Natural killer cell treated with Interleukin-12 subunit alpha and Interleukin-12 subunit beta and Interleukin-15 and Interleukin-18, amount 100 ng/mL, for 72 hours (primary cell): ENCODE results near the gene RALBP1. TPM values are rescaled to one million over a fixed set of nuclear protein-coding genes. Genes with fewer than 3 reads are reported as not detected.
"Not testable (repeated sequence)": the region's sequence is repeated elsewhere in the genome, so short reads cannot be mapped to it uniquely, and the experiment has no call there.

Source experiments
- ATAC-seq, 2 donors: fragments of 150-1000 bp; cut with Tn5 transposase in 1 of 2; sonication (Bioruptor Pico), chemical (Tn5 transposase) in 1 of 2; 2 replicates each; pipeline ENCODE4 v1.10.0; 2021
- DNase-seq: peaks from one replicate; pipeline ENCODE4 v3.0.0; 2022; ENCODE audit warnings: low spot score
- H3K27ac Mint-ChIP-seq, 2 donors: 1 replicate in 1 of 2; 2 replicates in 1 of 2; pipeline ENCODE4 v1.8.0; 2022; ENCODE audit warnings: mixed read lengths in 2 of 2, mild to moderate bottlenecking in 1 of 2, moderate library complexity in 1 of 2
- H3K27me3 Mint-ChIP-seq, 2 donors: 1 replicate in 1 of 2; 2 replicates in 1 of 2; pipeline ENCODE4 v1.8.0; 2022; ENCODE audit warnings: mixed read lengths in 2 of 2
- H3K36me3 Mint-ChIP-seq: one replicate; pipeline ENCODE4 v1.8.0; 2022; ENCODE audit warnings: mixed read lengths
- H3K4me1 Mint-ChIP-seq, 2 donors: 1 replicate in 1 of 2; 2 replicates in 1 of 2; pipeline ENCODE4 v1.8.0; 2022; ENCODE audit warnings: low read depth in 2 of 2, mixed read lengths in 2 of 2, mild to moderate bottlenecking in 1 of 2
- H3K4me3 Mint-ChIP-seq: one replicate; pipeline ENCODE4 v1.8.0; 2022; ENCODE audit warnings: mixed read lengths
- H3K9me3 Mint-ChIP-seq: 2 replicates; pipeline ENCODE4 v1.8.0; 2022; ENCODE audit warnings: mixed read lengths
- total RNA-seq, 2 donors: library from RNA; stranded (reverse); gene quantifications; one replicate each; pipeline ENCODE4 v1.2.3, GENCODE V29; 2022

Gene RALBP1
- 10 to 100 TPM; 51.0 to 64.3 TPM for total RNA-seq

DNA sequence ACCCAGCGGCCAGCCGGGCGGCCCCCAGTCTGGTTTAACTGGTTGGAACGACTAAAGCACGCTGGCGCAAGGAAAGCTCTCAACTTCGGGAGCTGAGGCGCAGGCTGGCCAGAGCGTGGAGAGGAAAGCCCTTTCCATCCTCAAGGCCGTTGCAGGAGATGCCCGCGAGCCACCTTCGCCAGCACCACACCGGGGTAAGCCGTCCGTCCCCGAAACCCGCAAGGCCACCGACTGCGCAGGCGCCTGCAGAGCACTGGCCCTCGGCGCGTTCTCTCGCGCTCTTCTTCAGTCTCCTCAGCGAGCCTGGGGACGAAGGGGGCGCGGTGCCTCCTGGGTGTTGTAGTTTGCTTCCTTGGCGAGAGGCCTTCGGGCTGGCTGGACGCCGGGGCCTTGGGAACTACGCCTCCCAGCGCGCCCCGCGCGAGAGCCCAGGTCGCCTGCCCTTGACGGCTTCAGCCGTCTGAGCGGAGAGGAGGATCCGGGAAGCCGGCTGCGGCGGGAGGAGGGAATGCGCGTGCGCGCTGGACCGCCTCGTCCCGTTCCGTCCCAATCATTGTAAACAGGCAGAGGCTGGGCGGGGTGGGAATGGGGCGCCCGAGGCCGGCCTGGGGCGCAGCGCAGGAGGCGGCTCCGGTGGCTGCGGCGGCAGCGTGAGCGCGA, at the start of gene RALBP1:
RALBP1 (plus strand) TSS at position 531 of the 660 bp plus-strand sequence. CDS start 37,533 bp downstream, outside the sequence.
- H3K9me3 Mint-ChIP-seq, result no peaks in the 10 kb centered on the region
- H3K27me3 Mint-ChIP-seq, result peaks cover 14% of the 10 kb centered on the region in 2 donors
- peak; percentile 99 for ATAC-seq
- DNase-seq, result peak; percentile 100
- peak within 1 kb of the TSS; percentile 93 for H3K4me3 Mint-ChIP-seq
- H3K4me1 Mint-ChIP-seq, result peaks cover 25 to 30% of the 10 kb centered on the region in 2 donors
- peaks cover 17% of the 10 kb centered on the region for H3K36me3 Mint-ChIP-seq
- H3K27ac Mint-ChIP-seq, result peak within 1 kb of the TSS; percentile 82 to 95

DNA sequence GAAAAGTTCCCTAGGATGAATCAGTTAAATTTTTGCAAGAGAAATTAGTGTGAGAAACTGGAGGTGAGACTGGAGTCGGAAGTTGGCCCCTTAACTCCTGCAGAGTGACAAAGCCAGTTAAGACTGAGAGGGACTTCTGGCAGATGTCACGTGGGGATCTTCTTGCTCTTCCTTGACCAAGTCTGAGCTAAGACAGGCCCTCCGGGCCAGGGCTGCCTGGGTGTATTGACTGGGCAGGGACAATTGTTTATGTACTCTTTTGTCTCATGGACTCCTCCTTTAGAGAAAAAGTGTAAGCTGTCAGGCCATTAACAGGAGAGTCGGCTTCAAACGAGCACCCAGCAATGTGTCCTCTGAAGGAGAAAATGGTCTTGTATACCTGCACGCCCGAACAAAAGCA, 48.6 kb upstream of the RALBP1 start:
- DNase-seq (no peak), ATAC-seq (no peak)
- Mint-ChIP-seq H3K27ac (no peak overlapping the region), H3K4me3 (no peak overlapping the region), H3K4me1 (no peaks in the 10 kb centered on the region), H3K27me3 (no peaks in the 10 kb centered on the region), H3K36me3 (no peaks in the 10 kb centered on the region), H3K9me3 (no peaks in the 10 kb centered on the region)

- no peak for ATAC-seq
- no peak for DNase-seq
- H3K9me3 Mint-ChIP-seq, result no peaks in the 10 kb centered on the region
- H3K27me3 Mint-ChIP-seq, result peaks cover 0 to 2% of the 10 kb centered on the region in 2 donors
- H3K27ac Mint-ChIP-seq, result no peak overlapping the region
- H3K4me3 Mint-ChIP-seq, result no peak overlapping the region
- no peaks in the 10 kb centered on the region for H3K36me3 Mint-ChIP-seq
- H3K4me1 Mint-ChIP-seq, result peaks cover 1% of the 10 kb centered on the region in 2 donors
Observed at GRCh38 chr18:9428301-9428706, 47.0 kb upstream of the RALBP1 start.

GRCh38 chr18:9428862-9429661, 46.3 kb upstream of the RALBP1 start:
- ATAC-seq (no peak), DNase-seq (no peak)
- H3K36me3 Mint-ChIP-seq, result no peaks in the 10 kb centered on the region
- no peaks in the 10 kb centered on the region for H3K9me3 Mint-ChIP-seq
- H3K4me3 Mint-ChIP-seq, result no peak overlapping the region
- H3K27me3 Mint-ChIP-seq, result peaks cover 3 to 5% of the 10 kb centered on the region in 2 donors
- no peak overlapping the region for H3K27ac Mint-ChIP-seq
- H3K4me1 Mint-ChIP-seq, result peaks cover 8% of the 10 kb centered on the region in 2 donors

GRCh38 chr18:9429662-9429993, 45.7 kb upstream of the RALBP1 start:
- H3K4me1 Mint-ChIP-seq, result peaks cover 12% of the 10 kb centered on the region in 2 donors
- no peaks in the 10 kb centered on the region for H3K36me3 Mint-ChIP-seq
- ATAC-seq, result no peak
- no peak overlapping the region for H3K27ac Mint-ChIP-seq
- no peak for DNase-seq
- peaks cover 3 to 5% of the 10 kb centered on the region in 2 donors for H3K27me3 Mint-ChIP-seq
- H3K4me3 Mint-ChIP-seq, result no peak overlapping the region
- H3K9me3 Mint-ChIP-seq, result no peaks in the 10 kb centered on the region

DNA sequence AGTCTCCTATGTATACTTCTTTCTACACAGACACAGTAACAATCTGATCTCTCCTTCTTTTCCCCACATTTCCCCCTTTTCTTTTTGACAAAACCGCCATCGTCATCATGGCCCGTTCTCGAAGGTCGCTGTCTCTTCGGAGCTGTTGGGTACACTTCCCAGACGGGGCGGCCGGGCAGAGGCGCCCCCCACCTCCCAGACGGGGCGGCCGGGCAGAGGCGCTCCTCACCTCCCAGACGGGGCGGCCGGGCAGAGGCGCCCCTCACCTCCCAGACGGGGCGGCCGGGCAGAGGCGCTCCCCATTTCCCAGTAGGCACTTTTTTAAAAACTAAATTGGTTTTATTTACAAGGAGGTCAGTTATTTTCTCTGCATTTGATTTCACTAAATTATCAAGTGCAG, 45.0 kb upstream of the RALBP1 start:
- not testable (repeated sequence) for H3K4me3 Mint-ChIP-seq, H3K27me3 Mint-ChIP-seq, DNase-seq, H3K27ac Mint-ChIP-seq, ATAC-seq, H3K9me3 Mint-ChIP-seq, H3K36me3 Mint-ChIP-seq
- H3K4me1 Mint-ChIP-seq, result peaks cover 12% of the 10 kb centered on the region in 2 donors

DNA sequence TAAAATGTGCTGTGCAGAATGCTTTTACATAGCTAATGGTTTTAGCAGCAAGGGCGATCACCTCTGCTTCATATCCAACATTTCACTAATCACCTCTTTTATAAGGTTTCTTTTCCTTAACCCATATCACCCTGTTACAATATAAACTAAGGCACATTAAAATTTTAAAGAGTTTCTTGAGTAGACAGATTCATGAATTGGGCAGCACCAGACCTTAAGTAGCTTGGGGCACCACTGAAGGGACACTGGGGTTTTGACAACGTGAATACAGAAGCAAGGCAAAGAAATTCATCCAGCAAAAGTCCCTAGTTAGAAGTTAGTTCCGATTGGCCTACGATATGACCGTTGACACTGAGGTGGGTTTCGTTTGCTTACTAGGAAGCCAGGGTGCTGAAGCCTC, 44.0 kb upstream of the RALBP1 start:
- Mint-ChIP-seq H3K9me3 (no peaks in the 10 kb centered on the region), H3K27me3 (peaks cover 3 to 5% of the 10 kb centered on the region in 2 donors), H3K27ac (no peak overlapping the region), H3K4me1 (peaks cover 12% of the 10 kb centered on the region in 2 donors), H3K36me3 (no peaks in the 10 kb centered on the region), H3K4me3 (no peak overlapping the region)
- DNase-seq, result no peak
- no peak for ATAC-seq

- ATAC-seq, H3K4me3 Mint-ChIP-seq, H3K27me3 Mint-ChIP-seq, H3K36me3 Mint-ChIP-seq, H3K9me3 Mint-ChIP-seq, DNase-seq: not testable (repeated sequence)
- H3K4me1 Mint-ChIP-seq, result peaks cover 12% of the 10 kb centered on the region in 2 donors
- H3K27ac Mint-ChIP-seq, result peak overlapping the region in 1 of 2 donors; percentile 84
Observed at GRCh38 chr18:9433122-9433521, 42.2 kb upstream of the RALBP1 start.

- H3K27ac Mint-ChIP-seq, result peak overlapping the region in 1 of 2 donors; percentile 84
- peaks cover 3 to 5% of the 10 kb centered on the region in 2 donors for H3K27me3 Mint-ChIP-seq
- DNase-seq (no peak), ATAC-seq (no peak)
- no peaks in the 10 kb centered on the region for H3K36me3 Mint-ChIP-seq
- no peak overlapping the region for H3K4me3 Mint-ChIP-seq
- H3K9me3 Mint-ChIP-seq, result no peaks in the 10 kb centered on the region
- peaks cover 12% of the 10 kb centered on the region in 2 donors for H3K4me1 Mint-ChIP-seq
Observed at GRCh38 chr18:9433671-9434121, 41.6 kb upstream of the RALBP1 start.

- peak overlapping the region; percentile 37 for H3K4me3 Mint-ChIP-seq
- peaks cover 12% of the 10 kb centered on the region in 2 donors for H3K4me1 Mint-ChIP-seq
- H3K27ac Mint-ChIP-seq, result peak overlapping the region in 1 of 2 donors; percentile 84
- H3K36me3 Mint-ChIP-seq, result no peaks in the 10 kb centered on the region
- peaks cover 3 to 5% of the 10 kb centered on the region in 2 donors for H3K27me3 Mint-ChIP-seq
- ATAC-seq (peak; percentile 78 to 89), DNase-seq (no peak)
- no peaks in the 10 kb centered on the region for H3K9me3 Mint-ChIP-seq
Observed at GRCh38 chr18:9434122-9434701, 41.1 kb upstream of the RALBP1 start.

DNA sequence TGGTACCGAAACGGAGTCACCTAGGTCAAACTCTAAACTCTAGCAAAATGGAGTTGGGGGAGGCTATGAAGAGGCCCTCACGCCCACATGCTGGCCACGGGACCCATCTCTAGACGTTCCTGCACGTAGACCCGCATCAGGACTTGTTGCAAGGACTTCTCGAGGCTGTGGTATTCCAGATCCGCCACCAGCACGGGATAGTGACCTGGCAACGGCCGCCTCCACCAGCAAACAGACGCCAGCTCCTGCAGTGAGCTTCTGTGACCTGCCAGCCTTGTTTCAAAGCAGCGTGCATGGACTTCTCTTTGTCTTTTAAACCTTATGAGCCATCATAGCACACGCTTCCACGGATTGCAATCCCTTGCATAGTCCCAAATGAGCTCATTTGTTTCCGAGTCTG, 40.3 kb upstream of the RALBP1 start:
- no peak overlapping the region for H3K4me3 Mint-ChIP-seq
- DNase-seq (no peak), ATAC-seq (no peak)
- H3K27ac Mint-ChIP-seq, result no peak overlapping the region
- peaks cover 12% of the 10 kb centered on the region in 2 donors for H3K4me1 Mint-ChIP-seq
- H3K36me3 Mint-ChIP-seq, result no peaks in the 10 kb centered on the region
- peaks cover 3 to 5% of the 10 kb centered on the region in 2 donors for H3K27me3 Mint-ChIP-seq
- H3K9me3 Mint-ChIP-seq, result no peaks in the 10 kb centered on the region

DNA sequence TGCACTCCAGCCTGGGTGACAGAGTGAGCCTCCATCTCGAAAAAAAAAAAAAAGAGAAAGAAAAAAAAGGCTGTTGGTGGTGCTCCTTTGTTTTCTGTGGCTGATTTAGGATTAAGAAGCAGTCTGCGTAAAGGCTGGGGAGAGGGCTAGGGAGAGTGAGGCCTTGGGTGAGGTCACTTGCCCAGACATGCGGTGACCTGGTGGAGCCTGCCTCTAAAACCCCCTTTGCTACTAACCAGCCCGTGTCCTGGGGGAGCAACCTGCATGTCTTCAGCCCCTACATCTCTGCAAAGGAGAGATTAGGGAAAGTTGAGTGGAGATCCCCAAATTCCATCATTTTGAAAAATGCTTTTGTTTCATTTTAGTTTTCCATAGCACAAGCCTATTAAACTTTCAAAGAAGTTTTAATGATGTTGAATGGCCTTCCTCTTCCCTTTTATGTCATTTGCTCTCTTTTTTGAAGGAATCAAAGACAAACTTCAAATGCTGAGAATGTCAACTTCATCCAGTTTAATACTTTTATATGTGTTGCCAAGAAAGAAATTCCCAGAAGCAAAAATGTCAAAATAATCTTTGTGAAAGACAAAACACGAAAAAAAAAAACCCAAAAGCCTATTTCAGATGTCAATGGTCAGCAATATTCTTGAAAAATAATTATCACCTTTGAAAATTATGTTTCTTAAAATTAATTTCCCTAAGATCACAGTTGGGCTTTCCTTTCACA, 38.9 kb upstream of the RALBP1 start:
- peaks cover 12% of the 10 kb centered on the region in 2 donors for H3K4me1 Mint-ChIP-seq
- peaks cover 3 to 6% of the 10 kb centered on the region in 2 donors for H3K27me3 Mint-ChIP-seq
- no peaks in the 10 kb centered on the region for H3K36me3 Mint-ChIP-seq
- no peak overlapping the region for H3K4me3 Mint-ChIP-seq
- DNase-seq (no peak), ATAC-seq (no peak)
- no peak overlapping the region for H3K27ac Mint-ChIP-seq
- H3K9me3 Mint-ChIP-seq, result no peaks in the 10 kb centered on the region

DNA sequence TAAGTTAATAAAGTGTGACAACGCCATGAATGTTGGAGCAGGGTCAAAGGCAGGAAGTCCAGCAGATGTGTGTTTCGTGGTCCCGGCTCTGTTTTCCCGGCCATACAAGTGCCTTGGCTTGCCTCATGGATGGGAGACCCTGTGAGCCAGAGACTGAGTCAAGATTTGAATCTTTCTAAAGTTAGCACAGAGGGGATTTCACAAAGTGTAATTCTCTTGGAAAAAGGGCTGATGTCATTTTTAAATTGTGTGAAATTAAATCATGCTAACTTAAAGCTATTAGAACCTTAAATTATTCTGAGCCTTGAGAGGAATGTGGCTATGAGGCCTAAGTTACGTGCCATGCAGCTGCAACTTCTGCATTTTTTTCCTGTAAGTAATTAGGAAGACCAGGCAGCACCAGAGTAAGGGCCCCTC, 38.3 kb upstream of the RALBP1 start:
- no peaks in the 10 kb centered on the region for H3K9me3 Mint-ChIP-seq
- H3K4me1 Mint-ChIP-seq, result peaks cover 12% of the 10 kb centered on the region in 2 donors
- DNase-seq (no peak), ATAC-seq (no peak)
- H3K27me3 Mint-ChIP-seq, result peaks cover 3 to 13% of the 10 kb centered on the region in 2 donors
- no peaks in the 10 kb centered on the region for H3K36me3 Mint-ChIP-seq
- no peak overlapping the region for H3K27ac Mint-ChIP-seq
- no peak overlapping the region for H3K4me3 Mint-ChIP-seq
